ENCODE measurements around the gene SLC2A5.

The SLC2A5 gene

GRCh38 chr1:8985915-8986813 is 83.3 kb downstream of the SLC2A5 start:
- TF ChIP-seq PAX5 (IDR thresholded peaks at IDR 0.05; ENCODE audit: insufficient read depth, low read length, severe bottlenecking) (no peak), TAF1 (IDR thresholded peaks at IDR 0.05; ENCODE audit: low read depth, low read length) (no peak)
- FAIRE-seq = no peak
- no peak for DNase-seq (ENCODE audit: insufficient read length, low spot score)
